ENCODE results near the gene TMPRSS6. TPM values are rescaled to one million over a fixed set of nuclear protein-coding genes. Genes with fewer than 3 reads are reported as not detected.

Gene TMPRSS6
- total RNA-seq, 1 donor from 2014 or later = 0.53 TPM

GRCh38 chr22:37069319-37069718 lies 40.2 kb downstream of the TMPRSS6 start:
- ATAC-seq (no peak), DNase-seq (no peak)
- no peaks in the 10 kb centered on the region for H3K9me3 ChIP-seq
- intact Hi-C loops (cut with DNase I) = no loop called here
- H3K4me3 ChIP-seq = no peak overlapping the region
- TF ChIP-seq, protein P1, sequence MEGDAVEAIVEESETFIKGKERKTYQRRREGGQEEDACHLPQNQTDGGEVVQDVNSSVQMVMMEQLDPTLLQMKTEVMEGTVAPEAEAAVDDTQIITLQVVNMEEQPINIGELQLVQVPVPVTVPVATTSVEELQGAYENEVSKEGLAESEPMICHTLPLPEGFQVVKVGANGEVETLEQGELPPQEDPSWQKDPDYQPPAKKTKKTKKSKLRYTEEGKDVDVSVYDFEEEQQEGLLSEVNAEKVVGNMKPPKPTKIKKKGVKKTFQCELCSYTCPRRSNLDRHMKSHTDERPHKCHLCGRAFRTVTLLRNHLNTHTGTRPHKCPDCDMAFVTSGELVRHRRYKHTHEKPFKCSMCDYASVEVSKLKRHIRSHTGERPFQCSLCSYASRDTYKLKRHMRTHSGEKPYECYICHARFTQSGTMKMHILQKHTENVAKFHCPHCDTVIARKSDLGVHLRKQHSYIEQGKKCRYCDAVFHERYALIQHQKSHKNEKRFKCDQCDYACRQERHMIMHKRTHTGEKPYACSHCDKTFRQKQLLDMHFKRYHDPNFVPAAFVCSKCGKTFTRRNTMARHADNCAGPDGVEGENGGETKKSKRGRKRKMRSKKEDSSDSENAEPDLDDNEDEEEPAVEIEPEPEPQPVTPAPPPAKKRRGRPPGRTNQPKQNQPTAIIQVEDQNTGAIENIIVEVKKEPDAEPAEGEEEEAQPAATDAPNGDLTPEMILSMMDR (IDR thresholded peaks at IDR 0.05) = no peak
- H3K27ac ChIP-seq = no peak overlapping the region
- H3K4me1 ChIP-seq = no peaks in the 10 kb centered on the region
- H3K36me3 ChIP-seq = no peaks in the 10 kb centered on the region
- H3K27me3 ChIP-seq (ENCODE audit: low read depth) = peaks cover 29% of the 10 kb centered on the region

DNA sequence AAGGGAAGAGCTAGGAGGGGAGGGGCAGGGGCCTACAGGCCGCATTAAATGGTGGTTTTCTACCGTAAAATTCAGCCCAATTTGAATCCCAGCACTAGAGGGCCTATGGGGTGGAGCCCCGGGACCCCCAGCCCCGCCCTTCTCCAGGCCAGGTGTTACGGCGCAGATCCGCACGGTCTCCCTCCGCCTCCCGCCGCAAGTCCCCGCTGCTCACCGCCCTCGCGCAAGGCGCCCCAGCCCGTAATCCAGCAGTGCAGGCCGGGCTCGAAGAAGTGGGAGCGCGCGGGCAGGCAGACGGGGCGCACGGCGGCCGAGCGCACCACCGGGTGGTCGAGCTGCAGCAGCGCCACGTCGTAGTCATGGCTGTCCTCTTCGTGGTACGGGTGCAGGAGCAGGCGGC lies 40.7 kb downstream of the TMPRSS6 start:
- ATAC-seq = no peak
- no peak overlapping the region for H3K4me3 ChIP-seq
- no peak overlapping the region for H3K27ac ChIP-seq
- H3K36me3 ChIP-seq = no peaks in the 10 kb centered on the region
- intact Hi-C loops (cut with DNase I) = no loop called here
- no peaks in the 10 kb centered on the region for H3K4me1 ChIP-seq
- H3K9me3 ChIP-seq = no peaks in the 10 kb centered on the region
- DNase-seq = no peak
- TF ChIP-seq, protein P1 (IDR thresholded peaks at IDR 0.05) = no peak
- H3K27me3 ChIP-seq (ENCODE audit: low read depth) = peaks cover 29% of the 10 kb centered on the region

GRCh38 chr22:37067428-37067827 lies 42.1 kb downstream of the TMPRSS6 start:
- TF ChIP-seq, protein P1 (IDR thresholded peaks at IDR 0.05) = no peak
- intact Hi-C loops (cut with DNase I) = no loop called here
- no peak for DNase-seq

DNA sequence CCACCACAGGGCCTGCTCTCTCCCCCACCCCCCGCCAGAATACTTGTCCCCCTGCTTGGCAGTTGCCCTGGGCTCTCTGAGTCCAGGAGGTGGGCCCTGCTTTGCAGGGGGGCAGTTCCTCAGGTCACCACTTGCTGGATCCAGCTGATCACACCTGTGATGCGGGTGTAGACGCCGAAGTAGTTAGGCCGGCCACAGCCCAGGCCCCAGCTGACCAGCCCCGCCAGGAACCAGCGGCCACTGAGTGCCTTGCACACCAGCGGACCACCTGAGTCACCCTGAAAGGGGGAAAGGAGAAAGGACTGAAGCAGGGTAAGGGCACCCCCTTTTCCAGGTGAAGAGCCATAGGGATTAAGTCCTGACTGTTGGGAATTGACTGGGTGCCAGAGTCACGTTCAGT lies 43.6 kb downstream of the TMPRSS6 start:
- Histone ChIP-seq H3K36me3 (no peaks in the 10 kb centered on the region), H3K27me3 (ENCODE audit: low read depth) (peaks cover 29% of the 10 kb centered on the region), H3K4me3 (no peak overlapping the region), H3K27ac (no peak overlapping the region), H3K4me1 (no peaks in the 10 kb centered on the region), H3K9me3 (no peaks in the 10 kb centered on the region)
- no peak for DNase-seq
- no peak for ATAC-seq
- TF ChIP-seq, protein P1 (IDR thresholded peaks at IDR 0.05) = no peak
- intact Hi-C loops (cut with DNase I) = no loop called here

More at GRCh38 chr22:37067428-37067827, 42.1 kb downstream of the TMPRSS6 start:
- Histone ChIP-seq H3K36me3 (no peaks in the 10 kb centered on the region), H3K27me3 (ENCODE audit: low read depth) (peaks cover 29% of the 10 kb centered on the region), H3K9me3 (no peaks in the 10 kb centered on the region), H3K27ac (no peak overlapping the region), H3K4me3 (no peak overlapping the region), H3K4me1 (no peaks in the 10 kb centered on the region)
- ATAC-seq = no peak

- TF ChIP-seq, protein P1 (IDR thresholded peaks at IDR 0.05) = no peak
- Histone ChIP-seq H3K4me1 (no peaks in the 10 kb centered on the region), H3K36me3 (peaks cover 6% of the 10 kb centered on the region), H3K4me3 (no peak overlapping the region), H3K27me3 (ENCODE audit: low read depth) (peaks cover 26% of the 10 kb centered on the region), H3K27ac (no peak overlapping the region), H3K9me3 (no peaks in the 10 kb centered on the region)
- intact Hi-C loops (cut with DNase I) = no loop called here
- DNase-seq (no peak), ATAC-seq (no peak)
These were observed 44.3 kb downstream of the TMPRSS6 start for GRCh38 chr22:37065180-37065579.

- ATAC-seq (no peak), DNase-seq (no peak)
- Histone ChIP-seq H3K9me3 (no peaks in the 10 kb centered on the region), H3K27ac (no peak overlapping the region), H3K36me3 (peaks cover 6% of the 10 kb centered on the region), H3K4me1 (no peaks in the 10 kb centered on the region), H3K4me3 (no peak overlapping the region), H3K27me3 (ENCODE audit: low read depth) (peaks cover 20% of the 10 kb centered on the region)
- intact Hi-C loops (cut with DNase I) = no loop called here
- TF ChIP-seq, protein P1 (IDR thresholded peaks at IDR 0.05) = no peak
These were observed 45.0 kb downstream of the TMPRSS6 start for GRCh38 chr22:37064553-37064952.
